GM12874 (cell line): Measurements from ENCODE around the gene C19orf33.

Experiments
- TF ChIP-seq, protein P1 (sequence below): IDR thresholded peaks from 2 replicates; pipeline ENCODE4 v1.5.1; 2011; ENCODE audit warnings: low read depth, mild to moderate bottlenecking, control low read depth, low read length, moderate library complexity; ENCODE audit not compliant: insufficient read depth

The C19orf33 gene

DNA sequence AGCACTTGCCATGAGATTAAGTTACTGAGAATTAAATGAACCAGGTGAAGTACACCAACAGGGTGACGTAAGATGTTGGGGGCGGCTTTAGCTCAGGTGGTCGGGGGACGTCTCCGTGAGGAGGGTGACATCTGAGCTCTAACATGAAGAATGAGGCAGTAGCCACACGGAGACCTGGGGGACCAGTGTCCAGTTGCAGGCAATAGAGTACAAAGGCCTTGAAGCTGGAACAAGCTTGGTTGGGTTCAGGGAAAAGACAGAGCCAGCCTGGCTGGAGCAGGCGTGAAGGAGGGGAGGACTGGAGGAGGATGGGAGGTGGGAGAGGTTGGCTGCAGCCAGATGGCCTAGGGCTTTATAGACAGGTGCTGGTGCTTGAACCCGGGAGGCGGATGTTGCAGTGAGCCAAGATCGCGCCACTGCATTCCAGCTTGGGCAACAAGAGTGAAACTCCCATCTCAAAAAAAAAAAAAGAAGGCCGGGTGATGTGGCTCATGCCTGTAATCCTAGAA lies 38.1 kb upstream of the C19orf33 start:
- TF ChIP-seq, protein P1, sequence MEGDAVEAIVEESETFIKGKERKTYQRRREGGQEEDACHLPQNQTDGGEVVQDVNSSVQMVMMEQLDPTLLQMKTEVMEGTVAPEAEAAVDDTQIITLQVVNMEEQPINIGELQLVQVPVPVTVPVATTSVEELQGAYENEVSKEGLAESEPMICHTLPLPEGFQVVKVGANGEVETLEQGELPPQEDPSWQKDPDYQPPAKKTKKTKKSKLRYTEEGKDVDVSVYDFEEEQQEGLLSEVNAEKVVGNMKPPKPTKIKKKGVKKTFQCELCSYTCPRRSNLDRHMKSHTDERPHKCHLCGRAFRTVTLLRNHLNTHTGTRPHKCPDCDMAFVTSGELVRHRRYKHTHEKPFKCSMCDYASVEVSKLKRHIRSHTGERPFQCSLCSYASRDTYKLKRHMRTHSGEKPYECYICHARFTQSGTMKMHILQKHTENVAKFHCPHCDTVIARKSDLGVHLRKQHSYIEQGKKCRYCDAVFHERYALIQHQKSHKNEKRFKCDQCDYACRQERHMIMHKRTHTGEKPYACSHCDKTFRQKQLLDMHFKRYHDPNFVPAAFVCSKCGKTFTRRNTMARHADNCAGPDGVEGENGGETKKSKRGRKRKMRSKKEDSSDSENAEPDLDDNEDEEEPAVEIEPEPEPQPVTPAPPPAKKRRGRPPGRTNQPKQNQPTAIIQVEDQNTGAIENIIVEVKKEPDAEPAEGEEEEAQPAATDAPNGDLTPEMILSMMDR = no peak

DNA sequence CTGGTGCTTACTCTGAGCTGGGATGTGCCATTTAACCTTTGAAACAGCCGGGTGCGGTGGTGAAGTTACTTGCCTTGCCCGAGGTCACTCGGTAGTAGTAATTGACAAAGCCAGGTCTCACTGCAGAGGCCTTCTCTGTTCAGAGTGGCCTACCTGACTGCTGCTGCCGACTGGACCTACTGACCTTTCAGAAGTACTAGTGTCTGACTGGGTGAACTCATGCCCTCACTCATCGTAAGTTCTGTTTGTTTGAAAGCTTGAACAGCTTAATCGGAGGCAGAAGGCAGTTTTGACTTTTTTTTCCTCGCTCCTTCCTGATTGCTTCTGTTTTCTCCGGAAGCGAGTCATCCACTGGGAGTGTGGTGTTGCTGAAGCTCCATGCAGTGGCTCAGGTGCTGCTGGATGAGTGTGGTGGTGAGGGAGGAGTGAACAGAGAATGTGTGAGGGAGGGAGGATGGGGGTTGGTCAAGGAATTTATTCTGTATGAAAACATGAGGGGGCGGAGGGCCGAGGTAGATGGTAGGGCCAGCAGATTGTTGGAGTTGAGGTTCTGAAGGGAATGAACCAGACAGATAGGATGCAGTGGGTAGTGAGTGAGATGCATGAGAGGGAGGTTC lies 37.0 kb upstream of the C19orf33 start:
- TF ChIP-seq, protein P1 = no peak

DNA sequence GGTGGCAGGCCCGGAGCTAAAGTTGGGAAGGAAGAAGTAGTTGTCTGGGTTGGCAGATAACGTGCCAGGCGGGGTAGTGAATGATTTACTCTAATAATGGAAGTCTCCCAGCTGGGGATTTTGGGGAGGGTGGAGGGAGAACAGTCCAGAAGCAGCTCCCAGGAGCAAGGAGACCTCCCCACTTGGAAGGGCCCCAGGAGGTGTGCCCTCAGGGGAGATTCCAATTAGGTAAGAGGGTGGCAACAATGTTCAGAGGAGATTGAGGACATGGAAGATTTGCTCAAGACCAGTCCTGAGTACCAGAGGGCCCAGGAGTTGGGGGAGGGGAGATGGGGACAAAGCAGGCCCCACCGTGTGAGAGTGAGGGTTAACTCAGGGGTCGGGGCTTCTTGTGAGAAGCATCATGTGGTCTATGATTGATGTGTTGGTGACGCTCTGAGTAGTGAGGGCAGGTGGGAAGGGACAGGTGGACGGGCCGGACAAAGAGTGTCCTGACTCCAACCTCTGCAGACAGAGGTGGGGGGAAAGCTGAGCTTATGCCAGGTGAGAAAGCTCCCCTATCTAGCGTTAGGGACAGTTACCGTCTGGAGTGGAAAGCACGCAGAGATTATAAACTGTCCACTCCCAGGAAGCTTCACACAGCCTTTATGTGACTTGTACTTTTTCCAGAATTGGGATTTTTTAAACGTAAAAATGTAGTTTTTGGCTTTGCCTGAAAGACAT lies 36.1 kb upstream of the C19orf33 start:
- TF ChIP-seq, protein P1 = no peak

DNA sequence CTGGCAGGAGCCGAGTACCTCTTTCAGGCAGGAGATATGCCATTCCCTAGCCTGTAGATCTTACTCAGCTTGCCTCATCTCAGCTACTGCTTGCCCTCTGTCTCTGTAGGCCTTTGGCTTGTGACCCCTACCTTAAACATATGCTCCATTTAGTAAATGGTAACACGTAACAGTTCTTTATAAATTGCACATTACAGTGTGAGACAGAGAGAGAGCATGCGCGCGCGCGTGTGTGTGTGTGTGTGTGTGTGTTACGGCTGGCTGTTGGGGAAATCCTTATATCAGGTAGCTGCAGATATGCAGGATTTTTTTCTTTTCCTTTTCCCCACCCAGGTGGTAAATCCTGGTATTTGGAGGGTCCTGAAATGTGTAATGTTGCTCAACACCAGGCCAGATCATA lies 35.5 kb upstream of the C19orf33 start:
- TF ChIP-seq, protein P1 = no peak

DNA sequence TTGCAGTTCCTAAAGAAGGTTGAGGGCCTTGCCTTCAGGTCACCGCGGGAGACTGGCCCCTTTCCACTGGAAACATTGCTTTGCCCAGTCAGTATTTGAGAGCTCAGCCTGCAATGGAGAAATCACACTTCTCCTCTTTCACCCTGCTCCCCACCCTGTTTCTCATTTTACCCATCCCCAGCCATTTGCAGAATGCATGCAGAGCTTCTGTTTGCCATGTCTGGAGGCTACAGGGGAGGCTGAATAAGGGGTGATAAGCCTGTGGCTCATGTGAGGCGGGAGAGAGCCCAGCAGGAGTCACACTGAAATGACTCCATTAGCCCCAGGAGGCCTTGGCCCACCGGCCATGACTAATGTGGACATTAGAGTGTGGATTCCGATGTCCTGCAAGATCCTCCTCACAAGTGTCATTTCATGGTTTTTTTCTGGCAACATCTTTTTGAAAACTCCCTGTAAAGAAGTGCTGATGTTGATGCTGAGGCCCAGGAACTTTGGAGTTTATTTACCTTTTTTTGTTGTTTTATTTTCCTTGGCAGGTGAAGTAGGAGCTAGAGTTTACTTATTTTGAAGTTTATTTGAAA lies 33.4 kb upstream of the C19orf33 start:
- TF ChIP-seq, protein P1 = no peak

DNA sequence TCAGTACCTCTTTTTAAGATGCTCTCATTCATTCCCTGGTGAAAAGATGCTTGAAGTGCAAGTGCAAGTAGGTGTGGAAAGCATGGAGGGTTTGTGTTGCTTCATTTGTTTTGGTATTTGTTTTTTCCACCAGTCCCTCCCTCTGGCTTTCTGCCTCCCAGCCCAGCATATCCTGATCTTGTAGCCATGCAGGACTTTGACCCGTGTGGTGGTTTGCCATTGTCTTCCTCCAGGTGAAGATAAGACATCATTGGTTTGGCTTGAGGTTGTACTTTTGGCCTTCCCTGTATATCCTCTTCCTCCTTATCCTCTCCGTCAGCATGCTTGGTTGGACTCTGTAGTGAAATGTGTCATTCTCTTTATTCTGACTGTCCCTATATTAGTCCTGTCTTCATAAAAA lies 30.6 kb upstream of the C19orf33 start:
- TF ChIP-seq, protein P1 = no peak

DNA sequence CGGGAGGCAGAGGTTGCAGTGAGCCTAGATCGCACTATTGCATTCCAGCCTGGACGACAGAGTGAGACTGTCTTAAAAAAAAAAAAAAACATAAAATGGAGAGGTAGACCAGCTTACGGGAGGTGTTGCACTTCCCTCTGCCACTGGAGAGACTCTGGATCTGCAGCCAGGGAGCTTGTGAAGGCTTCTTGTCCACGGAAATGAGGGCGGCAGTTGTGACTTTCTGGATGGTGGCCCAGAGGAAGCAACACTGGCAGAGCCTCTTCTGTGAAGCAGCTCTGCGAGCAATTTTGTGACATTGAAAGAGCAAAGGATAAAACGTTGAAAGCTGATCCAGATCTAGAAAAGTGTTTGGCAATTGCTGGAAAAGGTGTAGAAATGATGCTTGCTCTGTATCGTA lies 29.3 kb upstream of the C19orf33 start:
- TF ChIP-seq, protein P1 = no peak
